NCI-H345 treated with DMSO at 0.1 percent for 48 hours (cell line): ENCODE data around the gene DAGLA.

Experiments
- DNase-seq: peaks from one replicate; lab custom pipeline; 2025; ENCODE audit not compliant: unreplicated experiment; lab: John Stamatoyannopoulos, UW

The DAGLA gene

DNA sequence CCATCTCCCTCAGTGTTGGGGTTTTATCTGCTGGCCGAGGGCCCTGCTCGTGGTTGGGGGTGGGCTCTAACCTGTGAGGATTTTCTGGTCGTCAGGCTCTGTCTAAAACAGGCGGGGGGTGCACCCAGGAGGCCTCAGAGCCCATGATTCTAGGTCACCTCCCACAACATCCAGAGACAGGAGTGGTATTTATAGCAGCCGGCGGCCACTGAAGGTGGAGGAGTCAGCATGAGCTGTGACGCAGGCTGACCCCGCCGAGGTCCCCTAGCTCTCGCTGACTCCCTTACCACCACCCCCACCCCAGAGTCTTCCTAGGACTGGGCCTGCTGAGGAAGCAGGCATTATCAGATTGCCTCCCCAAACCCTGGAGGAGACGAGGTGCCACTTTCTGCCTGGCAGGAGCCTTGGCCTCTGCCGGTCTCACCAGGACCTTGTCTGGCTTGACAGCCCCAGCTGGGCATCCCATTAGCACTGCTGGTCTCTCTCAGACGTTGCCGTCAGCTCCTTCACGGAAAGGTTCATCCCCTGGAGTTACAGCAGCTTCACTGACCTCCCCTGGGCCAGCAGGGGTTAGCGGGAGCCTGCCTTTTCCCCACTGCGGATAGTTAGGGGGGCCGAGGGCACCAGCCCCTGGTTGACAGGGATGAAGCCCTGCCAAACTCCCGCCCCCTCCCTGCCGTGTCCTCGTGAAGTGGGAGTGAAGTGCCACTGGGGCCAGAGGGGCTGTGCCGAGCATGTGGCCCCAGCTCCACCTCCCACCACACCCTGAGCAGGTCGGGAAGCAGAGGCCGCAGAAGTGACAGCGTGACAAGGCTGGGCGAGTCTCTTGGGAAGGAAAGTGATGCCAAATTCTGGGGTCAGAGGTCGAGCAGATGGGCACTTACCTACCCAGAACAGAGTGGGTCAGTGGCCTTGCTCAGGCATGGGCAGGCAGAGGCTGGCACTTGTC, 26.5 kb downstream of the DAGLA start:
- no peak for DNase-seq

DNA sequence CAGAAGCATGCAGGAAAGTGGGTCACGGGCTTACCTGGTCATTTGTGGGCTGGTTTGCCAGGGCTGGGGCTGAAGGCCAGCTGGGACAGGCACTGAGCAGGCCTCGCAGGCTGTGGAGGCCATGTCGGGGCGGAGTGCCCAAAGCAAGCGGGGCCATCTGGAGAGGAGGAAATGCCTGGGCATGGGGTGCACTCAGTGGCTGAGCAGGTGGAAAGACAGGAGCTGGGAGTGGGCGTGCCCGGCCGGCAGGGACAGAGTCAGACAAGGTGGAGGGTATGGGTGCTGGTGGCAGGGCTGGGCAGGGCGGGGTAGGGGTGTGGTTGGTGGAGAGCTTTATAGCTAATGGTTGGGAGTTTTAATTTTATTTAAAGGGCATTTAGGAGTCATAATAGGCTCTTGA, 27.4 kb downstream of the DAGLA start:
- no peak for DNase-seq

DNA sequence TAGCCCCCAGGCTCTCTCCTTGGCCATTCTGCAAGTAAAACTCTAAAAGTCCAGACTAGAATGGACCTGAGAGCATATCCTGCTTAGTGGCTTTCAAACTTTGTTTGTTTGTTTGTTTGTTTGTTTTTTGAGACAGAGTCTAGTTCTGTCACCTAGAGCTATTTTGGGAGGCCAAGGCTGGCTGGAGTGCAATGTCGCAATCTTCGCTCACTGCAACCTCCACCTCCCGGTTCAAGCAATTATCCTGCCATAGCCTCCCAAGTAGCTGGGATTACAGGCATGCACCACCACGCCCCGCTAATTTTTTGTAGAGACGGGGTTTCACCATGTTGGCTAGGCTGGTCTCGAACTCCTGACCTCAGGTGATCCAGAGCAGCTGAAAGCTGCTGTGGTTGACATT, 28.9 kb downstream of the DAGLA start:
- no peak for DNase-seq

DNA sequence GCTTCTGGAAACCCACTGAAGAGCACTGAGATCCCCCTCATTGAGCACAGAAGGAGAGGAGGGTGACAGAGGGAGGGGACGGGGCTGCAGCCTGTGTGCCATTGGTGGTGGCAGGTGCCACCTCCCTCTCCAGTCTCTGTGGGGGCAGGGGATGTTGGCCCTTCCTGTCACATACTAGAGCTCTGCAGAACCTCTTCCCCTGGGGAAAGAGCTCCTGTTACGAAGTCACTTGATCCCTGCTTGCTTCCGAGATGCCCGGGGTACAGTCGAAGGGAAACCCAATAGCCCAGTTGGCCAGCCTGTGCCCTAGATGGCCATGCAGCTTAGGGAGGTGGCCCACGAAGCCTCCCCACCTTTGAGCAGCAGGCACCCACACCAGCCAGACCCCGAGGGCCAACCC, 29.4 kb downstream of the DAGLA start:
- no peak for DNase-seq

DNA sequence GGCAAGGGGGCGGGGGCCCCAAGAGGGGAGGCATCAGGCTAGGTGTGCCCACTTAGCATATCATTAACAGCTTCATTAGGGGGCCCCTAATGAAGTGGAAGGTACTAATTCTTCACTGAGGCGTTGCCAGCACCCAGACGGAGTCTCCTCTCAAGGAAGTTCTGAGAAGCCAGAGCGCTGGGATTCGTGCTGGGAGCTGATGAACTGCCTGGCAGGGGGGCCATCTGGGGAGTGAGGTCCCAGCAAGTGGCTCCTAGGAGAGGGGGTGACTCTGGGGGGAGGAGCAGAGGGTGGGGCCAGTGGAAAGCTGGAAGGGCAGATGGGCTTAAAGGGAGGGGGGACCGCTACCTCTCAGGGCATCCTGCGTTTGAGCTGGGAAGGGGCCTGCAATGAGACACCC, 29.8 kb downstream of the DAGLA start:
- DNase-seq = no peak

DNA sequence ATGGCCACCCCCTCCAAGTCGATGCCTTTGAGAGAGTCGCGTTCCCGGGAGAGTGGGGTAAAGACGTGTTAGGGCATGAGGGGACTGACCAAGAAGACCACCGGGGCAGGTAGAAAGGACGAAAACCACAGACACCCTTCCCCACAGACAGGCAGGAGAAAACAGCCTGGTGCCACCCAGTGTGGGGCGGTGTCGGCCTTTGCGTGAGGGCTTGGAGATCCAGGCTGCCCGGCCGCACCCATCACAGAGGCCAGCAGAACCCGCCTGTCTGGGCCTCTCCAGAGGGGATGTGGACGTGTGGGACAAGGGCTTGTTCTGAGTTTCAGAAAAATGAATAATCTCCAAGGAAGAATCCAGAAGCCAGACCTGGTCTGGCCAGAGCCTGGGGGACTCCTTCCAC, 30.8 kb downstream of the DAGLA start:
- DNase-seq = no peak

DNA sequence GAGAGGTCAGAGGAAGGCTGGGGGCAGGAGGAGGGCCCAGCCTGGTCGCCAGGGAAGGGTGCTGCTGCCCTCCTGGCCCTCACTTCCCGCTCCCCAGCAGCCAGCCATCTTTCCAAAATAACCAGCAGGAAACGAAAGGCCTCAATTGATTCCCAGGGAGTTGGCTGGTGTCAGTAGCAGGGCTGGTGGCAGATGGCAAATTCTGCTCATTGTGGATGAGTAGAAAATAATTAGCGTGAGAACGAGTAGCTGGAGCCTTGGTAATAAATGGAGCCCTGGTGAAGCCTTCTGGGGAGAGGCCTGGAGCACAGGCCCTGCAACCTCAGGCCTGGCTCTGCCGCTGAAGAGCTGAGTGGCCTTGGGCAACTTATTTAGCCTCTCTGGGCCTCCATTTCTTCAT, 31.3 kb downstream of the DAGLA start:
- DNase-seq = no peak

DNA sequence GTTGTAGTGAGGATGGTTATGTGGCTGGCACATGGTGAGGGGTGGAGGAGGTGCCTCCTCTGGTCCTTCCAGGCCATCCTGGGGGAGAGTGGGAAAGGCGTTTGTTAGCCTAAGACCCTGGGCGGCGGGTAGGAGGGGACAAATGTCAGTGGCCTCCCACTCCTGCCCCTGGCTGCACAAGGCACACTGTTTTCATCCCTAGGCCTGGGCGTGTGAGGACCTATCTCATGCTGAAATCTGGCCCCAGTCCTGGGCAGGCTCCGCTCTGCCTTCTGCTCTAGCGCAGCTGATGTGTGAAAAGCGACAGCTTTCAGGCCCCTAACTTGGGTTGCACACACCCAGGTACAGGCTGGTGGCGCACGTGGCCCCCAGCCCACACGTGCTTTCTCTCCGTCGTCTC, 32.1 kb downstream of the DAGLA start:
- no peak for DNase-seq

DNA sequence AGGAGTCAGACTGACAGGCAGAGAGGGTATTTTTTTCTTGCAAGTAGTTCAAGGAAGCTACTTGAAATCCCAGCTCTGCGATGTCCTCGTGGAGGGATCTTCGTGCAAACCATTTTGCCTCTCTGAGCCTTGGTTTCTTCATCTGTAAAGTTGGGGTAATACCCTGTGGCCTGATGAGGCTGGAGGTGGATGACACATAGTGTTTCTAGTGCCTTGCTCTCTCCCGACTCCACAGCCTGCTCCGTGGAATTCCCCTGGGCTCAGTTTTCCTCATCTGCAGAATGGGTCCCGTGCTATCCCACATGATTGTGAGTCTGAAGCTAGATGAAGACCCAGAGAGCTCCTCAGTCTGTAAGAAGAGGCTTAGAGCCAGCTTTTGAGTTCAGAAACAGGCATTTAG, 32.7 kb downstream of the DAGLA start:
- no peak for DNase-seq

DNA sequence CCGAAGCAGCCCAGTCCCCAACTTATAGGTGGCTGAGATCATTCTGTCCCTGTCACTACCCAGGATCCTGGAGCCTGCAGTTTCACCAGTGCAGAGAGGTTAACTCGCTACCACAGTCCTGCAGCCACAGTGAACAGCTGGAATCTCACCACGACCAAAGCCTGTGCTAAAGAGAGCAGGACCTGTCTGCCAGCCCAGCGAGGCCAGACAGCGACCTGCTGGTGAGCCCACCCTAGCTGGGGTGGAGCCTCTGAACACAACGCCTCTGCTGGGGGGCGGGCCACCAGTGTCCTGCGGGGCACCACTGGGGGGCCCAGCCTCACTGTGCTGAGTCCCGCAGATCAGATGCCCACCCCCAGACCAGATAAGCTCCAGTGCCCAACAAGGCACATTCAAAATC, 33.3 kb downstream of the DAGLA start:
- DNase-seq = no peak

DNA sequence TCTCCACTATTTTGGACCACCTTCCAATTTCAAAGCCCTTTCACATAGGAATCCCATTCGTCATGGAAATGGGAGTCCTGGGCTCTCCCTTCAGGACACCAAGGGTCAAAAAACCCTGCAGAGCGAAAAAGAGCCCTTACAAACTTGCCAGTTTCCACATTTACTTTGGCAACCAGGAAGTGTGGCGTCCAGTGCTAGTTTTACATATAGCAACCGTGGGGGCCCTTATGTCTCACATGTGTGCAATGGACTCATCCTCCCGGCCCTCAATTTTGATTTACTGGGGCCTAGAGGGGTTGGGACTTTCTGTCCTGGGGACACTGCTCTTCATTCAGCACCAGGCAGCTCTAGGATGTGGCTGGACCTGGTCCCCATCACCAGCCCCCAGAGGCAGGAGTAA, 33.7 kb downstream of the DAGLA start:
- DNase-seq = no peak

DNA sequence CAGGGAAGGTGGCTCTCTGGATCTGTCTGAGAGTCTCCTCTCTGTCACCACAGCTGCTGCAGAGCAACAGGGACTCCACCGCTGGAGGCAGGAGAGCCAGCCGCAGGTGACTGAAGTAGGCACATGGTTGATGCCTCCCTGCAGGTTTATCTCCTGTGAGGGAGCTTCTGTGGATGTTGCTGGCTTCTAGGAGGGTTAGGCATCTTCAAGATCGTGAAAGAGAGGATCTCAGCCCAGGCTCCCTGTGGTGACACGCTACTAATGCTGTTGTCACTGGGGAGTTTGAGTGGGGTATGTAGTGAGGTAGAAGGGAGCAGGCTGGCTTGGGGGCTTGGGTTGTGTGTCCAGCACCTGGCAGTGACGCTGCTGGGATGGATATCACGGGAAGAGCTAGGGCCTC, 34.1 kb downstream of the DAGLA start:
- no peak for DNase-seq

DNA sequence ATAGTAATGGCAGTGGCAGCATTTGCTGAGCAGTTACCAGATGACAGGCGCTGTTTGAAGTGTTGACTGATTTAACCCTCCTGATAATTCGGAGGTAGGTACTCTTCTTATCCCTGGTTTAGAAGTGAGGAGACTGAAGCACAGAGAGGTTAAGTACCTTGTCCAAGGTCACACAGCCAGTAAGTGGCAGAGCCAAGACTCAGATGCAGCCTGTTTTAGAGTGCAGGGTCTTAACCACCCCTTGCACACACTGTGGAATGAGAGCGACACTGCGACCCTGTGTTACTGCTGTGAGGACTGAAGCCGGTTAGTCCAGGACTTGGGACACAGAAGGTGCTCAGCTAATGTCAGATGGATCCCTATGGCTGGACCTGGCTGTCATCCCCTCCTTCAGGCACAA, 34.7 kb downstream of the DAGLA start:
- DNase-seq = no peak

DNA sequence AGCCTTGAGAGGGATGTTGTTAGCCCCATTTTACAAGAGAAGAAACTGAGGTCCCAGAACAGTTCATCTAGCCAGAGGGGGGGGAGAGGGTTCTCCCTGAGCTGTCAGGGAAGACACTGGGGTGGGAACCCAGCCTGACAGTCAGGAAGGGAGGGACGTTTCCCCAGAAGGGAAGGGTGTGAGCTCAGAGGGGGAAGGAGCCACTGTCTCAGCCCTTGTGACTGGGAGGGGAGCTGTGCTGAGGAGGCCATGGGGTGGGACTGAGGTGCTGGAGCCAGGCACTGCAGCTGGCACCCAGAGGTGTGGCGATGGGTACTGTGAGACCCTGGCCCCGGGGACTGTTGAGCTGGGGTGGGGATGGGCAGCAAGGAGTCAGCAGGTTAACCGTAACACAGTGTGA, 35.7 kb downstream of the DAGLA start:
- no peak for DNase-seq

DNA sequence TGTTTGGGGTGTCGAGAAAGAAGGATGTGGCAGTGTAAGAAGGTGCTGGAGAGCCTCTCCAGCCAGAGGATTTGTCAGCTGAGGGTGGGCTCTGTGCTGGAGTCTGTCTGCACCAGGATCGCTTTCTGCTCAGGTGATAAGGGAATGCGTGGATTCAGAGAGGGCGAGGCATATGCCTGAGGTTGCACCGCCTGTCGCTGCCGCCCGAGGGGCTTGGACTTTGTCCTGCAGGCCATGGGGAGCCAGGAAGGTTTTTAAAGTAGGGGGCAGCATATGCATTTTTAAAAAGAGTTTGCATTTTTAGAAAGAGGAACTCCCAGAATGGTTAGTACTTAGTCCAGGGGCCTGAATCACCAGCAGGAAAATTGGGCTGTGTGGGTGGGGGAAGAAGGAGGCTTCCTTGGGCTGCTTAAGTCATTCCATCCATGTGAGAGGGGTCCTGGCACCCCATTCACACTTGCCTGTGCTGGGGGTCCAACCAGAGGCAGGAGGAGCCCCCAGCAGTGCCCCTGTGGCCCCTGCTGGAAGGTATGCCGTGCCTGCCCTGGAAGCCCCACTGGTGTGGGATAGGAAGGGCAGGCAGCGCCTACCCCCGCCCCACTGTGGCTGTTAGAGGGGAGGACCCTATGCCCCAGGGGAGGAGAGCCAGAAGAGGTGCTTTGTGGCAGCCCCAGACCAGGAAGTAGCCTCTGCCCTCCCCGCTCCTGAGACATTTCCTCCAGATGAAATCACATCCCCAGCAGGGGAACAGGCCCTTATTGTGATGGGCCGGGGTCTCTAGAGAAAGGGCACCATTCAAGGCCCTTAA, 36.5 kb downstream of the DAGLA start:
- no peak for DNase-seq

DNA sequence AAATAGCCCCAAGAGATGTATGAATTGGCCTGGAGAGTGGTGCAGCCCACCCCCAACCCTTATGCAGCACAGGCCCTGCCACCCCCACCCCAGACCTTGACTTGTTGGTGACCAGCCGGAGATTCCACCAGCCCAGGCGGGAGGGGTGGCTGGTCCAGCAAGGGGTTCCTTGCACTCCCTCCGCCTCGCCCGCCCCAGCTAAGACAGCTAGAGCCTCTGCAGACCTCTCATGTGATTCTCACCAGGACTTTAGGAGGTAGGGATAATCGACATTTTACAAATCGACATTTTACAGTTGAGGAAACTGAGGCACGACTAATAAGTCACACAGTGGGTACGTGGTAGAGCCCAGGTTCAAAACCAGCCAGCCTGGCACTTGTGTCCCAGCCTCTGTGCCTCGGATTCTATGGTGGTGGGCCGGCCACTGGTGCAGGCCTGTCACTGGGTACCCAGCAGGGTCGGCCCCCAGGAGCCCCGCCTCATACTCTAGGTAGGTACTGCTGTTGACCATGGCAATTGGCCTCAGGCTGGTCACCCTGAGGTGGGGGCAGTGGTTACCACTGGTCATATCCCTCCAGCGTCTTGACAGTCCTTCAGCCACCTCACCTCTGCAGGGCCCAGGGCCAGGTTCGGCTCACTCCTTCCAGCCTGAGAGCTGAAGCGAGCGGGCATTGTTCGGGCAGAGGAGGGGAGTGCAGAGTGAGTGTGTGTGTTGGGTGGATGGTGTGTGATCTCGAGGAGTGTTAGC, 37.3 kb downstream of the DAGLA start:
- no peak for DNase-seq

DNA sequence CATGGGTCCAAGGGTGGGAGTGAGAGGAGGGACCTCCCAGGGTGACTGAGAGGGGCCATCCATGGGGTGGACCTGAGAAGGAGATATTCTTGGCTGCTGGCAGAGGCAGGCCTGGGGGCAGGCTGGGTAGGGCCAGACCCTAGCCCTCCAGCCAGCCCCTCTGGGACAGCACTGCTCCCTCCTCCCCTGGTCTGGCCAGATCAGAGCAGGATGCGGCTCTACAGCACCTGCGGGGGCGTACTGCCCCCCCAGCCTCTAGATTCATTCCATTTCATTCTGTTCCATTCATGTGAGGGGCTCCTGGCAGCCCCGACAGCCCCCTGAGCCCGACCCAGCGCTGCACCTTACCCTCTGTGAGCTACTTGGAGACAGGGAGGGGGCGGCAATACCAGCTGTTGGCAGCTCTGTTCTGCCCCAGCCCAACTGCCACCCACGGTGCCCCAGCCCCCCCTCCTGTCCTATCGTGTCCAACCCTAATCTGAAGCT, 37.9 kb downstream of the DAGLA start:
- no peak for DNase-seq

DNA sequence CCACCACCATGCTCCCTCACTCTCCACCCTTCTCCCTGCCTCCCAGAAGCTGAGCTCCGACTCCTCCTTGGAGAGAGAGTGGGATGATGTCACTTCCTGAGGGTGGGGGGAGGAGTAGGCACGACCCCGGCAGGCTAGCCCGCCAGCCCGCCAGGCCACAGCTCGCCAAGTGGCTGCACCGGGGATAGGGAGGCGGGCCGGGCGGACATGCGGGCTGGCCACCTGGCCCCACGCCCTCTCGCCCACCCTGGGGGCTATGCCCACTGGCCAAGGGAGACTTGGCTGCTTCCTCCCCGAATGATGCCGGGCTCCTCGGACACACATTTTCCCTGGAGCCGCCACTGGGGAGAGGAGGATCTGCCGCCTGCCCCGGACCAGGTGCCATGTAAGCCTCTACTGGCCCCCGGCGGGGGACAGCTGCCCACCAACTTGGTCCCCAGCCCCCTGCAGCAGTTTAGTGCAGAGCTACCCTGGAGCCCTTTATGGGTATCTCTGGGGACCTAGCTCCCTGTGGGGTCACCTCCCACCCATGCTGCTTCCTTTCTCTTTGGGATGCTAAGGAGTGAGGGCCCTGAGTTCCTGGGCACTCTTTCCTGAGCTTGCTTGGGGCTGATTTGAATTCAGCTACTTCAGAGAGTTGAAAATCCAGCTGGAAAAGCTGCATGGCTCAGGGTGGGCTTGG, 38.6 kb downstream of the DAGLA start:
- no peak for DNase-seq

DNA sequence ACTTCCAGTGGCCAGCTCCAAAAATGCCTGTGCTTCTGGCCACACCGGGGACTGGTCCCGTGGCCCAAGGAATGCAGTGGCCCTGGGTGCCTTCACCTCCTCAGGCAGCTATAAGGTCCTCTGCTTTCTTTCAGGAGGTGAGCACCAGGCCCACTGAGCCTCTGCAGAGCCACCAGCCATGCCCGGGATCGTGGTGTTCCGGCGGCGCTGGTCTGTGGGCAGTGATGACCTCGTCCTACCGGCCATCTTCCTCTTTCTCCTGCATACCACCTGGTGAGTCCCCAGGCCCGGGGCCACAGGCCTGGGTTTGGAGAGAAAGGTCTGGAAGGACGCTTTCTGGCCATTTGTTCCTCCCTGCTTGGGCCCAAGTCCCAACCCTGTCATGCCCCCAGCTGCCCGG, 39.8 kb downstream of the DAGLA start:
- DNase-seq = no peak

DNA sequence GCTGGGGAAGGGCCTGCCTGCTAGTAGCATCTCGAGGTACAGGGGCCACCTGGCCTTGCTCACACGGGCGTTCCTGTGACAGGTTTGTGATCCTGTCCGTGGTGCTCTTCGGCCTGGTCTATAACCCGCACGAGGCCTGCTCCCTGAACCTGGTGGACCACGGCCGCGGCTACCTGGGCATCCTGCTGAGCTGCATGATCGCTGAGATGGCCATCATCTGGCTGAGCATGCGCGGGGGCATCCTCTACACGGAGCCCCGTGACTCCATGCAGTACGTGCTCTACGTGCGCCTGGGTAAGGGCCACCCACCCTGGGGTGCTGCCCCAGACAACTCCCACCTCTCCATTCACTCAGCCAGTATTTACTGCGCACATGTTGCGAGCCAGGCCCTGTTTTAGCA, 40.4 kb downstream of the DAGLA start:
- DNase-seq = no peak

DNA sequence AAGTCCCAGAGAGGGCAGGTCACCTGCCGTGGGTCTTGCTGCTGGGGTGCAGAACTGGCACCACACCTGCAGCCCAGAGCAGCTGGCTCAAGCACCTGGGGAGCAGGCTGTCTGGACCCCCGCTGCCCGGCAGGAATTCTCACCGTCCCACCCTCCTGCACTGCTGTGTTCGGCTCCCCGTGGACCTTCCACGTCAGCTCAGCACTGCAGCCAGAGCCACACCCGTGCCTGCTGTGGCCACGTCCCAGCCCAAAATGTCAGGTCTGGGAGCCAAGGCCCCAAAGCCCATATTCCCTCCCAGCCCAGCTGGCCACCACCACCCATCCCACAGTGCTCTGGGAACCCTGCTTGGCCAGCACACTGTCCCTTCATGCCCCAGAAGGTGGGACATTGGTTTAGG, 44.2 kb downstream of the DAGLA start:
- DNase-seq = no peak
